AG04450 (cell line): ENCODE data around the gene CTXND2. TPM values are rescaled to one million over a fixed set of nuclear protein-coding genes. Genes with fewer than 3 reads are reported as not detected.
A peak's percentile ranks its signal among the peaks of the same experiment; 100 is the strongest.

Source experiments
- CTCF ChIA-PET: fragments of 300-600, 350-600 bp; formaldehyde crosslinking; extraction: SDS; loops from one replicate; lab custom pipeline; 2022; ENCODE audit warnings: antibody characterized with exemption, inconsistent platforms; lab: Charles Lee
- POLR2A ChIA-PET: fragments of 350-600 bp; formaldehyde crosslinking; extraction: SDS; loops from one replicate; lab custom pipeline; 2021; ENCODE audit warnings: antibody characterized with exemption, inconsistent platforms; lab: Yijun Ruan, JAX
- DNase-seq: peaks from one replicate; pipeline ENCODE4 v3.0.0-alpha.2; 2011; ENCODE audit warnings: low read depth, low spot score
- H3K27ac ChIP-seq: one replicate; pipeline ENCODE4 v1.5.1; 2012; ENCODE audit warnings: low read depth, low read length, control low read depth
- H3K27me3 ChIP-seq: one replicate; pipeline ENCODE4 v1.6.0; 2012; ENCODE audit warnings: low read length; ENCODE audit not compliant: control insufficient read depth, insufficient read depth
- H3K4me3 ChIP-seq: 2 replicates; pipeline ENCODE4 v1.5.1; 2011; ENCODE audit warnings: mild to moderate bottlenecking, low read depth, low read length, control low read depth
- H3K9me3 ChIP-seq: 2 replicates; pipeline ENCODE4 v1.5.1; 2012; ENCODE audit warnings: low read length; ENCODE audit not compliant: control insufficient read depth, insufficient read depth
- polyA plus RNA-seq: library from polyadenylated mRNA; depleted of rRNA; stranded (reverse); fragments of >200 nt; gene quantifications from 2 replicates; pipeline ENCODE4 v1.2.3, GENCODE V29; 2011
- TF ChIP-seq, protein P1 (sequence below): IDR thresholded peaks from 2 replicates; pipeline ENCODE4 v1.5.1; 2011; ENCODE audit warnings: low read depth, low read length, control low read depth, inconsistent platforms

Gene CTXND2
- polyA plus RNA-seq, 1 experiment = not detected

GRCh38 chr1:150869683-150870082, 17.3 kb upstream of the CTXND2 start:
- no peaks in the 10 kb centered on the region for H3K9me3 ChIP-seq
- CTCF ChIA-PET = interaction anchor here (1.2 kb wide), 1 partner anchor 53 kb away, joined by 3 read pairs; no protein-coding TSS in a partner anchor
- POLR2A ChIA-PET = no interaction called here
- no peak for DNase-seq
- no peak overlapping the region for H3K4me3 ChIP-seq
- TF ChIP-seq, protein P1, sequence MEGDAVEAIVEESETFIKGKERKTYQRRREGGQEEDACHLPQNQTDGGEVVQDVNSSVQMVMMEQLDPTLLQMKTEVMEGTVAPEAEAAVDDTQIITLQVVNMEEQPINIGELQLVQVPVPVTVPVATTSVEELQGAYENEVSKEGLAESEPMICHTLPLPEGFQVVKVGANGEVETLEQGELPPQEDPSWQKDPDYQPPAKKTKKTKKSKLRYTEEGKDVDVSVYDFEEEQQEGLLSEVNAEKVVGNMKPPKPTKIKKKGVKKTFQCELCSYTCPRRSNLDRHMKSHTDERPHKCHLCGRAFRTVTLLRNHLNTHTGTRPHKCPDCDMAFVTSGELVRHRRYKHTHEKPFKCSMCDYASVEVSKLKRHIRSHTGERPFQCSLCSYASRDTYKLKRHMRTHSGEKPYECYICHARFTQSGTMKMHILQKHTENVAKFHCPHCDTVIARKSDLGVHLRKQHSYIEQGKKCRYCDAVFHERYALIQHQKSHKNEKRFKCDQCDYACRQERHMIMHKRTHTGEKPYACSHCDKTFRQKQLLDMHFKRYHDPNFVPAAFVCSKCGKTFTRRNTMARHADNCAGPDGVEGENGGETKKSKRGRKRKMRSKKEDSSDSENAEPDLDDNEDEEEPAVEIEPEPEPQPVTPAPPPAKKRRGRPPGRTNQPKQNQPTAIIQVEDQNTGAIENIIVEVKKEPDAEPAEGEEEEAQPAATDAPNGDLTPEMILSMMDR = no peak
- no peaks in the 10 kb centered on the region for H3K27me3 ChIP-seq
- no peak overlapping the region for H3K27ac ChIP-seq

GRCh38 chr1:150872572-150872971, 14.4 kb upstream of the CTXND2 start:
- no peaks in the 10 kb centered on the region for H3K27me3 ChIP-seq
- CTCF ChIA-PET = interaction anchor here (1.1 kb wide), 1 partner anchor 50 kb away, joined by 4 read pairs; no protein-coding TSS in a partner anchor
- no peak overlapping the region for H3K27ac ChIP-seq
- POLR2A ChIA-PET = no interaction called here
- no peak for DNase-seq
- H3K9me3 ChIP-seq = no peaks in the 10 kb centered on the region; the same call in 1 of the 2 replicates
- no peak overlapping the region for H3K4me3 ChIP-seq
- TF ChIP-seq, protein P1 = no peak

- TF ChIP-seq, protein P1 = no peak
- no peaks in the 10 kb centered on the region; the same call in 1 of the 2 replicates for H3K9me3 ChIP-seq
- no peak for DNase-seq
- CTCF ChIA-PET = no interaction called here
- H3K4me3 ChIP-seq = no peak overlapping the region
- H3K27me3 ChIP-seq = no peaks in the 10 kb centered on the region
- POLR2A ChIA-PET = no interaction called here
- H3K27ac ChIP-seq = no peak overlapping the region
Measured at GRCh38 chr1:150873521-150873920, 13.4 kb upstream of the CTXND2 start.

DNA sequence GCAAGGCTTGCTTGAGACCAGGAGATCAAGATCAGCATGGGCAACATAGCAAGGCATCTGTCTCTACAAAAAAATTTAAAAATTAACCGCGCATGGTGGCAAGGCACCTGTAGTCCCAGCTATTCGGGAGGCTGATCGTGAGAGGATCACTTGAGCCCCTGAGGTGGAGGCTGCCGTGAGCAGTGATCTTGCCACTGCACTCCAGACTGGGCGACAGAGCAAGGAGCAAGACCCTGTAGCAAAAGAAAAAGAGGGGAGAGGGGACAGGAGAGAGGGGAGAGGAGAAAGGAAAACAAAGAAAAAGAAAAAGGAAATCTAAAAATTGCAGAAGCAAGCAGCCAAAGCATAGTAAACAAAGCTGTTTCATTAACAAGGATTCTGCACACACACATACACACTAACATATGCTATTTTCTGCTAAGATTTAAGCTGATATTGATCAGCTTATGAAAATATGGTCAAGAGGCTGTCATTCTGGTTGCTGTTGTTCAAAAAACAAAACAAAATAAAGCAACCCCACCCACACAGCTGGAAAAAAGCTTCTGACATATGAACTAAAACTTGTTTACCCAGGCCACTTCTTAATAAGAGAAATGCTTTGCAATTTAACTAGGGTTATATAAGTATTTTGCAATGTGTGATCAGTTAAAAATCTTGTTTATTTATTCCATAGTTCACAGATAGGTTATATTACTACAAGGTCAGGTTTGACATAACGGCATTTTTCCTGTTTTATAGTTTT, 12.3 kb upstream of the CTXND2 start:
- Histone ChIP-seq H3K27ac (no peak overlapping the region), H3K9me3 (no peaks in the 10 kb centered on the region; the same call in 1 of the 2 replicates), H3K27me3 (no peaks in the 10 kb centered on the region), H3K4me3 (peak overlapping the region; percentile 85)
- TF ChIP-seq, protein P1 = no peak
- ChIA-PET CTCF (interaction anchor here (1.3 to 1.7 kb wide), 2 partner anchors 48 to 62 kb away, joined by 3 to 9 read pairs; no protein-coding TSS in a partner anchor), POLR2A (interaction anchor here (0.7 kb wide), 1 partner anchor 9 kb away, joined by 5 read pairs; no protein-coding TSS in a partner anchor)
- DNase-seq = no peak
